Measurements from ENCODE around the gene GPR180. TPM values are rescaled to one million over a fixed set of nuclear protein-coding genes. Genes with fewer than 3 reads are reported as not detected.
A peak's percentile ranks its signal among the peaks of the same experiment; 100 is the strongest.

GPR180 gene
- total RNA-seq (1 to 10 TPM; 4.8 to 5.3 TPM), polyA plus RNA-seq (1 to 10 TPM; 1.6 to 1.8 TPM)

GRCh38 chr13:94601446-94602431 is at the start of gene GPR180:
GPR180 (plus strand) TSS chr13:94601857; CDS start chr13:94601928, 71 bp downstream.
- peak; percentile 86 to 93 (median 89) for DNase-seq
- no peaks in the 10 kb centered on the region for H3K27me3 Mint-ChIP-seq
- H3K9me3 Mint-ChIP-seq, result no peaks in the 10 kb centered on the region
- H3K36me3 Mint-ChIP-seq, result peaks cover 0 to 16% of the 10 kb centered on the region in 2 donors
- H3K4me1 Mint-ChIP-seq, result peaks cover 22 to 36% (median 29%) of the 10 kb centered on the region in 4 donors
- Histone ChIP-seq H3K4me1 (ENCODE audit: insufficient read depth, low read length) (peaks cover 18% of the 10 kb centered on the region), H3K27ac (ENCODE audit: low read depth, low read length) (peak within 1 kb of the TSS; percentile 57), H3K36me3 (ENCODE audit: insufficient read depth, low read length) (no peaks in the 10 kb centered on the region), H3K27me3 (ENCODE audit: insufficient read depth, low read length) (no peaks in the 10 kb centered on the region), H3K9me3 (ENCODE audit: control insufficient read depth in 1 of 2, low read length in 2 of 2) (no peaks in the 10 kb centered on the region), H3K4me3 (ENCODE audit: low read length in 2 of 2) (peak within 1 kb of the TSS; percentile 36 to 85)
- H3K4me3 Mint-ChIP-seq, result peak within 1 kb of the TSS; percentile 83 to 92 (median 86)
- ChIA-PET POLR2A (ENCODE audit: partially characterized antibody) (interaction anchor here (0.6 to 2.7 kb wide), 8 partner anchors 10 to 581 kb away, joined by 3 to 37 read pairs (median 5); no protein-coding TSS in a partner anchor), CTCF (ENCODE audit: partially characterized antibody) (interaction anchor here (0.8 to 6.1 kb wide), 3 partner anchors 14 to 54 kb away, joined by 3 to 41 read pairs (median 3); no protein-coding TSS in a partner anchor)
- peak within 1 kb of the TSS; percentile 86 to 95 (median 92) for H3K27ac Mint-ChIP-seq
- intact Hi-C loops (cut with micrococcal nuclease), result loop anchor here (1.0 to 5.0 kb wide), 4 partner anchors 15 to 1076 kb away; partner anchors contain the start of genes ABCC4 and DNAJC3

GRCh38 chr13:94552095-94552494 is 49.6 kb upstream of the GPR180 start:
- Histone ChIP-seq H3K4me1 (ENCODE audit: insufficient read depth, low read length) (peaks cover 15% of the 10 kb centered on the region), H3K4me3 (ENCODE audit: low read length in 2 of 2) (no peak overlapping the region), H3K36me3 (ENCODE audit: insufficient read depth, low read length) (no peaks in the 10 kb centered on the region), H3K27me3 (ENCODE audit: insufficient read depth, low read length) (no peaks in the 10 kb centered on the region), H3K27ac (ENCODE audit: low read depth, low read length) (no peak overlapping the region), H3K9me3 (ENCODE audit: control insufficient read depth in 1 of 2, low read length in 2 of 2) (no peaks in the 10 kb centered on the region)
- no peak for DNase-seq
- ChIA-PET CTCF (ENCODE audit: partially characterized antibody) (no interaction called here), POLR2A (ENCODE audit: partially characterized antibody) (no interaction called here)
- peaks cover 2 to 5% of the 10 kb centered on the region in 2 donors for H3K27me3 Mint-ChIP-seq
- H3K4me1 Mint-ChIP-seq, result peaks cover 11 to 25% (median 17%) of the 10 kb centered on the region in 4 donors
- intact Hi-C loops (cut with micrococcal nuclease), result no loop called here
- H3K9me3 Mint-ChIP-seq, result peaks cover 0 to 8% (median under 1%) of the 10 kb centered on the region in 8 donors
- no peak overlapping the region for H3K4me3 Mint-ChIP-seq
- H3K36me3 Mint-ChIP-seq, result peaks cover 0 to 7% of the 10 kb centered on the region in 2 donors
- H3K27ac Mint-ChIP-seq, result peak overlapping the region in 1 of 7 donors; percentile 100

- peaks cover 7 to 24% (median 14%) of the 10 kb centered on the region in 4 donors for H3K4me1 Mint-ChIP-seq
- peaks cover 0 to 7% of the 10 kb centered on the region in 2 donors for H3K36me3 Mint-ChIP-seq
- peaks cover 0 to 8% (median under 1%) of the 10 kb centered on the region in 8 donors for H3K9me3 Mint-ChIP-seq
- POLR2A ChIA-PET (ENCODE audit: partially characterized antibody), result interaction anchor here (0.7 kb wide), 1 partner anchor 43 kb away, joined by 3 read pairs; the partner anchor contains the start of gene TGDS
- H3K27me3 Mint-ChIP-seq, result peaks cover 2 to 5% of the 10 kb centered on the region in 2 donors
- no peaks in the 10 kb centered on the region for H3K27me3 ChIP-seq (ENCODE audit: insufficient read depth, low read length)
- H3K4me1 ChIP-seq (ENCODE audit: insufficient read depth, low read length), result peaks cover 13% of the 10 kb centered on the region
- H3K4me3 Mint-ChIP-seq, result no peak overlapping the region
- no peak overlapping the region for H3K27ac ChIP-seq (ENCODE audit: low read depth, low read length)
- H3K27ac Mint-ChIP-seq, result no peak overlapping the region
- H3K4me3 ChIP-seq (ENCODE audit: low read length in 2 of 2), result no peak overlapping the region
- CTCF ChIA-PET (ENCODE audit: partially characterized antibody), result no interaction called here
- H3K9me3 ChIP-seq (ENCODE audit: control insufficient read depth in 1 of 2, low read length in 2 of 2), result no peaks in the 10 kb centered on the region
- DNase-seq, result no peak
- intact Hi-C loops (cut with micrococcal nuclease), result no loop called here
- no peaks in the 10 kb centered on the region for H3K36me3 ChIP-seq (ENCODE audit: insufficient read depth, low read length)
Measured at GRCh38 chr13:94553766-94554165, 47.9 kb upstream of the GPR180 start.

GRCh38 chr13:94556041-94556440 is 45.6 kb upstream of the GPR180 start:
- H3K27ac ChIP-seq (ENCODE audit: low read depth, low read length), result no peak overlapping the region
- H3K4me1 ChIP-seq (ENCODE audit: insufficient read depth, low read length), result peaks cover 12% of the 10 kb centered on the region
- H3K27me3 ChIP-seq (ENCODE audit: insufficient read depth, low read length), result no peaks in the 10 kb centered on the region
- H3K4me1 Mint-ChIP-seq, result peaks cover 12 to 20% (median 18%) of the 10 kb centered on the region in 4 donors
- no peaks in the 10 kb centered on the region for H3K9me3 ChIP-seq (ENCODE audit: control insufficient read depth in 1 of 2, low read length in 2 of 2)
- ChIA-PET POLR2A (ENCODE audit: partially characterized antibody) (no interaction called here), CTCF (ENCODE audit: partially characterized antibody) (interaction anchor here (1.6 kb wide), 1 partner anchor 11 kb away, joined by 4 read pairs; no protein-coding TSS in a partner anchor)
- H3K36me3 Mint-ChIP-seq, result no peaks in the 10 kb centered on the region
- no peaks in the 10 kb centered on the region for H3K27me3 Mint-ChIP-seq
- no peaks in the 10 kb centered on the region for H3K36me3 ChIP-seq (ENCODE audit: insufficient read depth, low read length)
- H3K4me3 ChIP-seq (ENCODE audit: low read length in 2 of 2), result no peak overlapping the region
- intact Hi-C loops (cut with micrococcal nuclease), result no loop called here
- no peak overlapping the region for H3K4me3 Mint-ChIP-seq
- DNase-seq, result no peak
- peaks cover 0 to 2% (median 0%) of the 10 kb centered on the region in 8 donors for H3K9me3 Mint-ChIP-seq
- H3K27ac Mint-ChIP-seq, result peak overlapping the region in 1 of 7 donors; percentile 67

- no peaks in the 10 kb centered on the region for H3K27me3 Mint-ChIP-seq
- H3K4me1 ChIP-seq (ENCODE audit: insufficient read depth, low read length), result peaks cover 12% of the 10 kb centered on the region
- H3K4me3 Mint-ChIP-seq, result no peak overlapping the region
- ChIA-PET CTCF (ENCODE audit: partially characterized antibody) (interaction anchor here (1.6 kb wide), 1 partner anchor 11 kb away, joined by 4 read pairs; no protein-coding TSS in a partner anchor), POLR2A (ENCODE audit: partially characterized antibody) (no interaction called here)
- DNase-seq, result no peak
- intact Hi-C loops (cut with micrococcal nuclease), result no loop called here
- H3K27ac Mint-ChIP-seq, result peak overlapping the region in 1 of 7 donors; percentile 38
- H3K4me1 Mint-ChIP-seq, result peaks cover 14 to 20% (median 18%) of the 10 kb centered on the region in 4 donors
- H3K27me3 ChIP-seq (ENCODE audit: insufficient read depth, low read length), result no peaks in the 10 kb centered on the region
- peaks cover 0 to 2% (median 0%) of the 10 kb centered on the region in 8 donors for H3K9me3 Mint-ChIP-seq
- H3K36me3 ChIP-seq (ENCODE audit: insufficient read depth, low read length), result no peaks in the 10 kb centered on the region
- no peaks in the 10 kb centered on the region for H3K36me3 Mint-ChIP-seq
- H3K27ac ChIP-seq (ENCODE audit: low read depth, low read length), result no peak overlapping the region
- H3K4me3 ChIP-seq (ENCODE audit: low read length in 2 of 2), result no peak overlapping the region
- no peaks in the 10 kb centered on the region for H3K9me3 ChIP-seq (ENCODE audit: control insufficient read depth in 1 of 2, low read length in 2 of 2)
Measured at GRCh38 chr13:94556621-94557020, 45.0 kb upstream of the GPR180 start.

- Histone ChIP-seq H3K4me3 (ENCODE audit: low read length in 2 of 2) (no peak overlapping the region), H3K27ac (ENCODE audit: low read depth, low read length) (no peak overlapping the region), H3K9me3 (ENCODE audit: control insufficient read depth in 1 of 2, low read length in 2 of 2) (no peaks in the 10 kb centered on the region), H3K36me3 (ENCODE audit: insufficient read depth, low read length) (no peaks in the 10 kb centered on the region), H3K27me3 (ENCODE audit: insufficient read depth, low read length) (no peaks in the 10 kb centered on the region), H3K4me1 (ENCODE audit: insufficient read depth, low read length) (peaks cover 12% of the 10 kb centered on the region)
- H3K27ac Mint-ChIP-seq, result peak overlapping the region in 2 of 7 donors; percentile 54 to 83
- H3K4me1 Mint-ChIP-seq, result peaks cover 14 to 20% (median 18%) of the 10 kb centered on the region in 4 donors
- H3K36me3 Mint-ChIP-seq, result peaks cover under 1 to 4% of the 10 kb centered on the region in 2 donors
- no peak for DNase-seq
- POLR2A ChIA-PET (ENCODE audit: partially characterized antibody), result no interaction called here
- intact Hi-C loops (cut with micrococcal nuclease), result no loop called here
- H3K27me3 Mint-ChIP-seq, result no peaks in the 10 kb centered on the region
- H3K4me3 Mint-ChIP-seq, result no peak overlapping the region
- CTCF ChIA-PET (ENCODE audit: partially characterized antibody), result no interaction called here
- peaks cover 0 to 2% (median 0%) of the 10 kb centered on the region in 8 donors for H3K9me3 Mint-ChIP-seq
Measured at GRCh38 chr13:94557684-94558235, 43.9 kb upstream of the GPR180 start.

All from CD4-positive, alpha-beta memory T cell (primary cell).